Mesothelial cell of epicardium (in vitro differentiated cells): ENCODE data around the gene PAQR3. TPM values are rescaled to one million over a fixed set of nuclear protein-coding genes. Genes with fewer than 3 reads are reported as not detected.

Source experiments
- DNase-seq, 2 experiments: peaks; one replicate each; pipeline ENCODE4 v3.0.0; 2021; ENCODE audit warnings: low spot score in 2 of 2; ENCODE audit not compliant: unreplicated experiment in 2 of 2
- H3K27ac Mint-ChIP-seq: 2 replicates; pipeline ENCODE4 v1.8.0; 2021; ENCODE audit warnings: mixed read lengths
- H3K27me3 Mint-ChIP-seq: 2 replicates; pipeline ENCODE4 v1.8.0; 2021; ENCODE audit warnings: low read depth, mixed read lengths
- H3K36me3 Mint-ChIP-seq: 2 replicates; pipeline ENCODE4 v1.8.0; 2021; ENCODE audit warnings: mixed read lengths
- H3K4me1 Mint-ChIP-seq: 2 replicates; pipeline ENCODE4 v1.8.0; 2021; ENCODE audit warnings: mixed read lengths
- H3K4me3 Mint-ChIP-seq: 2 replicates; pipeline ENCODE4 v1.8.0; 2021; ENCODE audit warnings: mild to moderate bottlenecking, moderate library complexity, mixed read lengths
- H3K9me3 Mint-ChIP-seq: 2 replicates; pipeline ENCODE4 v1.8.0; 2021; ENCODE audit warnings: mixed read lengths
- CTCF ChIP-seq: fragments of 200-600 bp; sonication (generic); IDR thresholded peaks from one replicate; pipeline ENCODE4 v1.5.0; 2021; ENCODE audit warnings: antibody characterized with exemption; ENCODE audit not compliant: unreplicated experiment
- total RNA-seq: library from RNA; stranded (reverse); gene quantifications from 3 replicates; pipeline ENCODE4 v1.2.1, GENCODE V29; 2021

PAQR3 gene
- total RNA-seq, 1 donor from 2014 or later = 19.8 TPM

GRCh38 chr4:78865451-78865850 is 73.8 kb downstream of the PAQR3 start:
- Mint-ChIP-seq H3K36me3 (peaks cover 6% of the 10 kb centered on the region), H3K27ac (no peak overlapping the region), H3K9me3 (no peaks in the 10 kb centered on the region), H3K4me1 (peaks cover 1% of the 10 kb centered on the region), H3K27me3 (no peaks in the 10 kb centered on the region), H3K4me3 (no peak overlapping the region)
- no peak for TF ChIP-seq CTCF
- no peak for DNase-seq

GRCh38 chr4:78864405-78865024 is 74.7 kb downstream of the PAQR3 start:
- no peaks in the 10 kb centered on the region for H3K27me3 Mint-ChIP-seq
- H3K27ac Mint-ChIP-seq = no peak overlapping the region
- H3K4me1 Mint-ChIP-seq = peaks cover 1% of the 10 kb centered on the region
- H3K4me3 Mint-ChIP-seq = no peak overlapping the region
- DNase-seq = no peak
- TF ChIP-seq CTCF = peak; percentile 77
- H3K36me3 Mint-ChIP-seq = peaks cover 6% of the 10 kb centered on the region
- H3K9me3 Mint-ChIP-seq = no peaks in the 10 kb centered on the region

GRCh38 chr4:78863991-78864390 is 75.2 kb downstream of the PAQR3 start:
- no peak overlapping the region for H3K27ac Mint-ChIP-seq
- H3K36me3 Mint-ChIP-seq = peaks cover 6% of the 10 kb centered on the region
- H3K4me3 Mint-ChIP-seq = no peak overlapping the region
- no peaks in the 10 kb centered on the region for H3K27me3 Mint-ChIP-seq
- peaks cover 1% of the 10 kb centered on the region for H3K4me1 Mint-ChIP-seq
- no peak for TF ChIP-seq CTCF
- DNase-seq = no peak
- no peaks in the 10 kb centered on the region for H3K9me3 Mint-ChIP-seq

- Mint-ChIP-seq H3K4me3 (no peak overlapping the region), H3K36me3 (peaks cover 4% of the 10 kb centered on the region), H3K27me3 (no peaks in the 10 kb centered on the region), H3K4me1 (peaks cover 1% of the 10 kb centered on the region), H3K27ac (no peak overlapping the region), H3K9me3 (no peaks in the 10 kb centered on the region)
- no peak for TF ChIP-seq CTCF
- no peak for DNase-seq
Observed at GRCh38 chr4:78863254-78863869, 75.9 kb downstream of the PAQR3 start.

GRCh38 chr4:78862314-78862737 is 76.9 kb downstream of the PAQR3 start:
- DNase-seq = no peak
- no peak for TF ChIP-seq CTCF
- peaks cover 1% of the 10 kb centered on the region for H3K4me1 Mint-ChIP-seq
- H3K27me3 Mint-ChIP-seq = no peaks in the 10 kb centered on the region
- H3K27ac Mint-ChIP-seq = no peak overlapping the region
- H3K36me3 Mint-ChIP-seq = no peaks in the 10 kb centered on the region
- no peaks in the 10 kb centered on the region for H3K9me3 Mint-ChIP-seq
- no peak overlapping the region for H3K4me3 Mint-ChIP-seq

Other genes with a start within 250 kb of the PAQR3 start
- gene BMP2K, start 163.1 kb downstream of the PAQR3 start, total RNA-seq = 22.2 to 23.2 TPM (median 22.3 TPM) in 3 replicates